Activated T-helper 1 cell treated with Interleukin-2 at 50 U/mL for 16 hours (primary cell): ENCODE data around the gene SPATA19.

ENCODE experiments used
- DNase-seq: peaks from one replicate; pipeline ENCODE4 v3.0.0-alpha.2; 2020; ENCODE audit warnings: low read depth

SPATA19 gene

GRCh38 chr11:133835593-133836548 is 9.4 kb downstream of the SPATA19 start:
- no peak for DNase-seq

GRCh38 chr11:133834682-133835592 is 10.4 kb downstream of the SPATA19 start:
- no peak for DNase-seq

- DNase-seq, result no peak
Measured at GRCh38 chr11:133833898-133834681, 11.2 kb downstream of the SPATA19 start.

- DNase-seq, result no peak
Measured at GRCh38 chr11:133832991-133833897, 12.1 kb downstream of the SPATA19 start.

GRCh38 chr11:133832096-133832990 is 13.0 kb downstream of the SPATA19 start:
- DNase-seq, result no peak

GRCh38 chr11:133830931-133831907 is 14.1 kb downstream of the SPATA19 start:
- no peak for DNase-seq

- no peak for DNase-seq
Measured at GRCh38 chr11:133829566-133829965, 15.7 kb downstream of the SPATA19 start.

GRCh38 chr11:133828871-133829270 is 16.4 kb downstream of the SPATA19 start:
- no peak for DNase-seq

GRCh38 chr11:133827556-133827955 is 17.8 kb downstream of the SPATA19 start:
- no peak for DNase-seq

- DNase-seq, result no peak
Measured at GRCh38 chr11:133826866-133827265, 18.4 kb downstream of the SPATA19 start.

- no peak for DNase-seq
Measured at GRCh38 chr11:133825666-133826065, 19.6 kb downstream of the SPATA19 start.

GRCh38 chr11:133825156-133825555 is 20.2 kb downstream of the SPATA19 start:
- no peak for DNase-seq

- DNase-seq, result no peak
Measured at GRCh38 chr11:133824593-133824992, 20.7 kb downstream of the SPATA19 start.

- DNase-seq, result no peak
Measured at GRCh38 chr11:133823614-133824013, 21.7 kb downstream of the SPATA19 start.

- no peak for DNase-seq
Measured at GRCh38 chr11:133823211-133823610, 22.1 kb downstream of the SPATA19 start.

- no peak for DNase-seq
Measured at GRCh38 chr11:133821776-133822175, 23.5 kb downstream of the SPATA19 start.

- no peak for DNase-seq
Measured at GRCh38 chr11:133819746-133820315, 25.5 kb downstream of the SPATA19 start.

GRCh38 chr11:133819114-133819513 is 26.2 kb downstream of the SPATA19 start:
- no peak for DNase-seq
